TTC549 (cell line): ENCODE measurements around the gene SSTR5.

ENCODE experiments used
- FAIRE-seq: peaks from 2 replicates; lab custom pipeline; 2012; peaks lifted over from hg19 to GRCh38; lab: Jason Lieb, UNC

The SSTR5 gene

DNA sequence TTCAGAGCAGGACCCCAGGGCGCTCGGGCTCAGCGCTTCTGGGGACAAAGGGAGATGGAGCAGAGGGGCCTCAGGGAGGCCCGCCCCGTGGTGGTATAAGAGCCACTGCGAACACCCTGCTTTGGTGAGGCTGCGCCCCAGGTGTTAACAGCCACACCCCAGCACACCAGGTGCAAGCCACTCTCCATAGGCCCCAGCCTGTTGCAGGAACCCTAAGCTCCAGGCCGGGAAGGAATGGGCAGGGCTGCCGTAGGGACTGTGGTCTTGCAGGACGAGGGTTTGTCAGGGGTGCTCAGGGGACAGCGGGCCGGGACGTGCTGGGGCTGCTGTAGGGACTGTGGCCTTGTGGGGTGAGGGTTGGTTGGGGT, 17.0 kb upstream of the SSTR5 start:
- no peak for FAIRE-seq

DNA sequence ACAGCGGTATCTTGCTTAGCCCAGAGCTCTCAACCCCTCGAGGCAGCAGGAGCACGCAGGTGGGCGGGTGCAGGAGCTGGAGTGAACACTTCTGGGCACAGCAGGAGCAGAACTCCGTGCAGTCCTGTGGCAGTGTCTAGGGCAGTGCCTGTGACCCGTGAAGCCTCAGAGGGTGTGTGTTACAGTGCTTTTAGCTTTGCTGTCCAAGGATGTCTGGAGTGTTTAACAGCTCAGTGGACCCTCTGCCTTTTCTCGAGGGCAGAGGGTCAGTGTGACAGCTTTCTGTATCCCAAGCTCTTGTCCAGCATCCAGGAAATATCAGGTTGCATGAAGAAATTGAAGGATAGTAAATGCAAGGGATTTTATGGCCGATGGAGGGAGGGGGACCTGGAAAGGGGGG, 16.4 kb upstream of the SSTR5 start:
- no peak for FAIRE-seq

DNA sequence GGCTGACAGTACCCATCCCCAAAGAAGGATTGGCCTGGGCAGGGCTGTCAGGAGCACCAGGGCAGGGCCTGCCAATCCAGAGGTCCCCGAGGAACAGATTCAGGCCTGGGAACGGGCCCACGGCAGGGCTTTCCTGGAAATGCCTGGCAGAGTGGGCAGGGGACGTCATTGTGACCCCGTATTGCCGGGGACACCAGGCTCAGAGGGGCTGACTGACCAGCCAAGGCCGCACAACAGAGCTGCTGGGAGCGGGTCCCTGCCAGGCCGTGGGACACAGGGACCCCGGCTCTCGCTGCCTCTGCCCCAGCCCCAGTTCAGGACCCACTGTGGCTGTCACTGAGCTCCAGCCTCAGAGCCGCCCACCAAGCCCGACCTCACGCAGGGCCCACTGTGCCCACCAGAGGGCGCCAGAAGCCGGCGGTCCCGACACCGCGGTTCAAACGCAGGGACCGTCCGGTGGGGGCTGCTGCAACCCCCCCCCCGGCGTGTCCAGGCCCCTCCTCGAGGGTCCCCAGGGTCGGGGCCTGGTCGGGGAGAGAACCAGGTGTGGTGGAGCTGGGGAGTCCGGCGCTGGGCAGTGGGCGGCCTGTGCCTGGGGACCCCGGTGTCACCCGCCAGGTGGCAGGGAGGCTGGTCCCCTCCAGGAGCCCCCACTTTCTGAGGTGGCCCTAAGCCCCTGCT, 15.2 kb upstream of the SSTR5 start:
- FAIRE-seq: no peak

DNA sequence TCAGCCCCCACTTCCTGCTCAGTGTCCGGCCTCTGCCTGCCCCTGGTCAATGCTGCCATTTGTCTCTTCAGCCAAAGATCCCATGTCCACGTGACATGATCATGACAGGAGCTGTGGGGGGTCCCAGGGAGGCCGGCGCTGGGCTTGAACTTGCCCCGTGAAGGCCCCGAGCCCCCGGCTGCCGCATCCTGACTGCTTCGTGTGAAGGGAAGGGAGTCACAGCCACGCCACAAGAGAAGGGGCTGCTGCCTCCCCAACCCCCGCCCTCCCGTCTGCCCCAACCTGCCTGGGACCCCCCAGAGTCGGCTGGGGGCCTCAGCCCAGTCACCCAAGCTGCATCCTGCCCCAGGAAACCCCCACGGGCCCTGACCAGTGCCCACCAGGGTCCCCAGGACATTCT, 14.3 kb upstream of the SSTR5 start:
- FAIRE-seq: no peak

DNA sequence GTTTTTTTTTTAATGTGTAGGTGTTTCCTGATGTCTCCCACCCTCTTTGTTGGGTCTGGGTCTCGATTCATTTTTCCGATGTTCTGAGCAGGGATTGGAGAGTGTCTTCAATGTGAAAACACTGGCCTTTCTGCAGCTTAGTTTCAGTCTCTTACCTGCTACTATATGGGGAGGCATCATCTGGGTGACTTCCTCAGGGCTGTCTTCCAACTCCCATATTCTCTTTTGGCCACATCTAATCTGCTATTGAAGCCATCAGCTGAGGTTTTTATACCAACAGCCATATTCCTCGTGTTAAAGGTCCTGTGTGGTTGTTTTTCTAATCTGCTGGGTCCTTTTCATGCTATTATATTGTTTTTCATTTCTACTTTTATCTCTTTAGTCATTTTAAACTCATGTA, 13.2 kb upstream of the SSTR5 start:
- FAIRE-seq: no peak

DNA sequence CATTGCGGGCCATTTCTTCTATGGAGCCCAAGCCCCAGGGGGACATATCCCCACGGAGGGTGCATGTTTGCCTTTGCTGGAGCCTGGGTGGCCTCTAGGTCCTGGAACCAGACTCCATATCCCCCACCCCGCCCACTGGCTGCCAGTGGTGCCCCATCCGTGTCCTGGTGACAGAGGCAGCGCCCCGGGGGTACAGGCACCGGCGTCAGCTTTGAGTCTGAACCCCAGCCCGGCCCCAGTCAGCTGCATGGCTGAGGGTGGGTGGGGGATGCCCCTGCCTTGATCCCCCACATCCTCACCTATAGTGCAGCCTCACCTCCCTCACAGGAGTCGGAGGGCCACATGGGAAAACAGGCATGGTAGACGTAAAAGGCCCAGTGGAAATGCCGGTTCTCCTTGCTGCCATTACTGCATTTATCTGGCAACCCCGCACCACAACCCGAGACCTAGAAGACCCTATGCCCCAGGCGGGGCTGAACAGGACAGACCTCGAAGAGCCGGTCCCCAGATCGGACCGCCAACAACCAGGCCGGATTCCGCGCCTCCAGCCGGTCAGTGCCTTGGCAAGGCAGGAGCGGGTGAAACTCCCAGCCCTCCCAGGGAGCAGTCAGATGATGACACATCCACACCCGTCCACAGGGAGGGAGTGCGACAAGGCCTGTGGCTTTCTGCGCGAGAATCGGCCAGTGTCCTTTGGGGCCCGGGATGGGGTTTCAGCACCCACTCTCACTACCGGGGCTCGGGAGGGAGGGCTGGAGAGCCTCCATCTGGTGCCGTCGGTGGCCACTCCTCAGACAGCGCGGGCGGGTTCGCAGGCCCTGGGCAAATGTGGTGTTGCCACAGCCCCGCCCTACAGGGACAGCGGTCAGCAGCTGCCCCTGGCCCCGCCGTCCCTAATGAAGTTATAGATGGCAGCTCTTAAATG, 11.9 kb upstream of the SSTR5 start:
- FAIRE-seq: no peak

DNA sequence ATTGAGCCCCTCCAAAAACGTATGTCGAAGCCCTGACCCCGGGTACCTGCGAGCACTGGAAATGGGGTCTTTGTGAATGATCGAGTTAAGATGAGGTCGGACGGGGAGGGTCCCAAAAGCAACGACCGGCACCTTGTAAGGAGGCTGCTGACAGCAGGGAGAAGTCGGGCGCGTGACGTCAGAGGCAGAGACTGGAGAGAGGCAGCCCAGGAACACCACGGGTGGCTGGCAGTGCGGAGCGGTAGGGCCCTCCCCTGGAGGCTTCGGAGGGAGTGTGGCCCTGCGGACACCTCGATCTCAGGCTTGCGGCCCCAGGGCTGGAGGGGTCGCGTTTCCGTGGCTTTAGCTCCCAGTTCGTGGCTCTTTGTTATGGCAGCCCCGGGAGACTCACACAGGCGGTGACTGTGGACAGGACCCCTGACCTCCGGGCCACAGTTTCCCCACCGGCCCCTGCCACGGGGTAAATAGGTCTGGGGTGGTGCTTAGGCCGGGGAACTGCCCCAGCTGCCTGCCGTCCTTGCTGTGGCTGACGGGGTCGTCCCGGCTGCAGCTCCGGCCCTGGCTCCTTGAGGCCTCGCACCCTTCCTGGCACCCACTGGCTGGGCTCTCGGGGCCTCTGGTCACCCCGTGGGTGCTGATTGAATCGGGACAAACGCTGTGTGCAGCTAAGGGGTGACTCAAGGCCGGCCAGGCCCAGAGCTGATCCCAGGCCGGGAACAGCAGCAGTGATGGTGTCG, 10.6 kb upstream of the SSTR5 start:
- no peak for FAIRE-seq

DNA sequence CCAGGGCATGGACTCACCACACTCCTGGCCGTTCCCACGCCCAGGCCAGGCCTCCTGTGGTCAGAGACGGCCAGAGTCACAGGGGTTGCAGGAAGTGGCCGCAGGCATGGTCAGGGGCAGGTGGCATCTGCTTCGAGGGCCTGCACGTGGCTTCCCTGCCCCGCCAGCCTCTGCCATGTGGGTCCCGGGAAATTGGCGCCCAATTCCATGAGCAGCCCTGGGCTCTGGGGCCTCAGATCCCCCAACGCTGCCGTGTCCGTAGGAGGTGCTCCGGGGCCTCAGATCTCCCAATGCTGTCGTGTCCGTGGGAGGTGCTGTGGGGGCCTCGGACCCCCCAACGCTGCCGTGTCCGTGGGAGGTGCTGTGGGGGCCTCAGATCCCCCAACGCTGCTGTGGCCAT, 9.7 kb upstream of the SSTR5 start:
- no peak for FAIRE-seq

DNA sequence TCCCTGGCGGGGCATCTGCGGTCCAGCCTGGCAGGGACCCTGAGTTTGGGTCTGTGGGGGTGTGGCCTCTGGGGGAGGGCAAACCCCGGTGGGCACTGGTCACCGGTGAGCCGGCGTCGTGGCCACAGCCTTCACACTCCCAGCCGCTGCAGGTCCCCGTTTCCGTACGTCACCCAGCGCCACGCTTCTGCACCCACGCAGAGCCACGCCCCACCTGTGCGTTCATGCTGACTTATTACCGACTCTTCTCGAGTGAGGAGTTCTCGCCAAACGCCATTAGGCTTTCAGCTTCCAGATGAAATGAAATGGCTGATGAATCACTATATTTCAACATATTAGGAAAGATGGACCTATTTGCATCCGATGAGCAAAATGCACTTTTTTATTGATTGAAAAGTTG, 8.8 kb upstream of the SSTR5 start:
- FAIRE-seq: no peak

DNA sequence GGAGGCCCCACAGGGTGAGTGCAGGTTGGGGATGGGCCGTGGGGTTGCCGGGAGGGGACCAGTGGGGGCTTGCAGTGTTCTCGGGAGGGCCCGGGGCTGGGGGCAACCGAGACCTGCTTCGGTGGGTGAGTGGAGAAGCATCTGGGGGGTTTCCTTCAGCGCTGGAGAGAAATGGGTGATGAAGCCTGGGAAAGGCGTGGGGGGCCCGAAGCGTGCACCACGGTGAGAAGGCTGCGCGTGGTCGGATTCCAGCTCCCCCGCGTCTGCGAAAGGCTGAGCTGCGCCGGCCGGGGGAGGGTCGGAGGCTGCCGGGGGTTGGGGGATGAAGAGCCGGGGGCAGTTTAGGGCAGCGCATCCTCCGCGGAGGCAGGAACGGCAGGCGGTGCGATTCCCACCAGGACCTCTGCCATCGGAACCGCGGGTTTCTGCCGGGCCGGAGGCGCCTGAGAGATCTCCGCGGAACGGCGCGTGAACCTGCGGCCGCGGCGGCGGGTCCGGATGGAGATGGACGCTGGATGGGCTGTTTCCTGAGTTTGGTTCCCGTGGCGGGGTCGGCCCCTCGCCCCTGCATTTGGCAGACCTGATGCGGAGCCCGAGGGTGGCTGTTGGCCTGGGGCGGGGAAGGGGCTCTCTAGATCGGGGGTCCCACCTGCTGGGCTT, 6.9 kb upstream of the SSTR5 start:
- FAIRE-seq: no peak

DNA sequence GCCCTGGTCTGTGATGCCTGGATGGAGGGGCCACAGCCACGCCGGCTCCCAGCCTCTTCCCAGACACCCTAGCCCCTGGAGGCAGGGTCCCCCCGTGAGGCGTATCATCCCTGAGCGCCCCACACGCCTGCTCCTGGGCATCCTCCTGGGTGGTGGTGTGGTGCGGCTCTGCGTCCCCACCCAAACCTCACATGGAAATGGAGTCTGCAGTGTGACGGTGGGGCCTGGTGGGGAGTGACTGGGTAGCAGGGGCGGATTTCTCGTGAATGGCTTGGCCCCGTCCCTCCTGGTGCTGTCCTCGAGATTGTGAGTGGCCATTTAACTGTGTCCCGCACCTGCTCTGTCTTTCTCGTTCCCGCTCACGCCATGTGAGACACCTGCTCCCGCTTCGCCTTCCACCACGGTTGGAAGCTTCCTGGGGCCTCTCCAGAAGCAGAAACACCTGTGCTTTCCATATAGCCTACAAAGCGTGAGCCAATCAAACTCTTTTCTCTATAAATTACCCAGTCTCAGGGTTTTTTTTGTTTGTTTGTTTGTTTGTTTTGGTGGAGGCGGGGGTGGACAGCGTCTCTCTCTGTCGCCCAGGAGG, 5.9 kb upstream of the SSTR5 start:
- no peak for FAIRE-seq

DNA sequence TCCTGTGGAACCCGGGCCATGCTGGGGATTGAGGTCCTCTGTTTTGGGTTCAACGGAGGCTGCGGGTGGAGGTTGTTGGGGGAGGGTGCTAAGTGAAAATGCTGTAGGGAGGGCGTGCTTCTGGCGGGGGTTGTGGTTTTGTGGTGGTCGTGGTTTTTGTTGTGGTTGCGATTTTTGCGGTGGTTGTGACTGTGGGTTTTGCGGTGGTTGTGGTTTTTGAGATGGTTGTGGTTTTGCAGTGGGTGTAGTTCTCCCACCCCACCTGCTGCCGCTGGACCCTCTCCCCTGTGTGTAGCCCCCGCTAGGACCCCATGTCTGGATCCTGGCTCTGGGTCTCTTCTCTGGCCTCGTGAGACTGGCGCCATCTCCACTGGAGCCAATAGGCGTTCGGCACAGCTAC, 4.9 kb upstream of the SSTR5 start:
- no peak for FAIRE-seq

DNA sequence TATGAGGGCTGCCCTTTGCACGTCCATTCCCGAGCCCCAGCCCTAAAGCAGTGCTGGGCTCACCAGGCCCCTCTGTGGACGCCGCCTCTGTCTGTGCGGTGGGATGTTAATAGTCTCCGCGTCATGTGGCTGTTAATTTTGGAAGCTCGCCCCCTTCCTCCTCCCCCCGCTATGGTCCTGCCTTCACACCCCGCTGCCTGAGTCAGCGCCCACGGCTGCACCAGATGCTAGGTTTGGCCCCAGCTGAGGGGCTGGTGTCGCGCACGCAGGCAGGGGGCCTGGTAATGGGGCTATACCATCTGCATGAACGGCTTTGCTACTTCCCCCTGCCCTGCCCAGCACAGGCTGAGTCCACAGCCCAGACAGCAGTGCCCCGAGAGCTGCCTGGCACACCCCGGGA, 4.1 kb upstream of the SSTR5 start:
- no peak for FAIRE-seq

DNA sequence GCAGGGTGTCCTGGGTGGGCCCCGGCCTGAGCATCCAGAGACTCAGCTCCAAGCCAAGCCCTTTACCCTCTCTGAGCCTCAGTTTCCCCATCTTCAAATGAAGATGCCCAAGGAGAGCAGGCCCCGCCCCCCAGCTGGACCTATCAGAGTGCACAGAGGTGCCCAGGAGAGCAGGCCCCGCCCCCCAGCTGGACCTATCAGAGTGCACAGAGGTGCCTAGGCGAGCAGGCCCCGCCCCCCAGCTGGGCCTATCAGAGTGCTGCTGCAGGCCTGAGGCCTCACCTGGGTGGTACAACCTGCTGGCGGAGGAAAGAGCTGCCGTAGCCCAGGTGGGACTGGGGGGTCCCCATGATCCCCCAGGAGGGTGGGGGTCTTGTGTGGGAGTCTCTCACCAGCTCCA, 3.4 kb upstream of the SSTR5 start:
- no peak for FAIRE-seq

DNA sequence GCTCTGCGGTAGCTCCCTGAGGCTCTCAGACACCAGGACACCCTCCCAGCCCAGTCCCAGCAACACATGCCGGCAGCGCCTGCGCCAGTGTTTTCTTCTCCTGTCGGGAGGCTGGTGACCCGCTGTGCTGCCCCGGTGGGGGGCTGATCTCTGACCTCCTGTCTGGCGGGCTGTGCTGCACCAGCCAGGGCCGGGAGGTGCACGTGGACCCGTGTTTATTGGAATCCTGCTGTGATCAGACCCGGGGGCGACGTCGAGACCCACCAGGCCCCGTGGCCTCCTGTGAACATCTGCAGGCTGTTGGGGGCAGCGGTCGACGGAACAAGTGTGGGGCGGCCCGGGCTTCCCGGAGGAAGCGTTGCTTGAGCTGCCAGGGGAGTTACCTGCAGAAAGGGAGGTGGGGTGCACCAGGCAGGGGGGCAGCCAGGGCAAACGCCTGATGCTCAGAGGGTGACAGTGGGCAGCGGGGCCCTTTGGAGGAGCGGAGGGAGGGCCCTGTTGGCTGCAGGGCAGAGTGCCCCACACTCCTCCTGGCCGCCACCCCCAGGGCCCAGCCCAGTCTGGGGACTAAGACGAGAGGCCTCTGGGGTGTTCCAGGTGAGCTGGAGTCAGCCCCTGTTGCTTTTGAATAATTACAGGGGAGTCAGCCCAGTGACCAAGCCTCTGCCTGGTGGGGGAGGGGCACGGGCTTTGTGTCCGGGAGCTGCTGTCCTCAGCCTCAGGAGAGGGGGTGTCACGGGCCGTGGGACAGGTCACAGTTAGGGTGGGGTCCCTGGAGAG, 2.3 kb upstream of the SSTR5 start:
- FAIRE-seq: no peak

DNA sequence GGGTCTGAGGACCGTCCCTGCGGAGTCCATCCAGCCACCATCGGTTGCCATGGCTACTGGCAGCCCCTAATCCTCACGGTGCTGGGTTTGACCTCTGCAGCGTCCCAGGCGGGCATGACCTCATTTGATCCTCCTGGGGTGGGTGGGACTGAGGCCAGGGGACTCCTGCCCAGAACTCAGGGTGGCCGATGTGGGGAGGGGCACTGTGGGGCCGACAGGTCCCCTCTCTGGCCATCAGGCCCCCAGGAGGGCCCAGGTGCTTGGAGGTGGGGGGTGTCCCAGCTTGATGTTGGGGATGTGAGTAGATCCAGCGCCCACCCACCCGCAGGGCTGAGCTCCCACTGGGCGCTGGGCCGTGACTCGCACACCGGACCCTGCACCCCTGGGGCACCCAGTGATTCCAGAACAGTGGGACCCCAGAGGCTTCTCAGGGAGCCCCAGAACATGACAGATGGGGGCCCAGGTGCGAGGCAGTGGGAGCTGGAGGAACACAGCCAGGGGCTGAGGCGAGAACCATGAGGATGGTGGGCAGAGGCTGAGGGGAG, 1.6 kb upstream of the SSTR5 start:
- no peak for FAIRE-seq

DNA sequence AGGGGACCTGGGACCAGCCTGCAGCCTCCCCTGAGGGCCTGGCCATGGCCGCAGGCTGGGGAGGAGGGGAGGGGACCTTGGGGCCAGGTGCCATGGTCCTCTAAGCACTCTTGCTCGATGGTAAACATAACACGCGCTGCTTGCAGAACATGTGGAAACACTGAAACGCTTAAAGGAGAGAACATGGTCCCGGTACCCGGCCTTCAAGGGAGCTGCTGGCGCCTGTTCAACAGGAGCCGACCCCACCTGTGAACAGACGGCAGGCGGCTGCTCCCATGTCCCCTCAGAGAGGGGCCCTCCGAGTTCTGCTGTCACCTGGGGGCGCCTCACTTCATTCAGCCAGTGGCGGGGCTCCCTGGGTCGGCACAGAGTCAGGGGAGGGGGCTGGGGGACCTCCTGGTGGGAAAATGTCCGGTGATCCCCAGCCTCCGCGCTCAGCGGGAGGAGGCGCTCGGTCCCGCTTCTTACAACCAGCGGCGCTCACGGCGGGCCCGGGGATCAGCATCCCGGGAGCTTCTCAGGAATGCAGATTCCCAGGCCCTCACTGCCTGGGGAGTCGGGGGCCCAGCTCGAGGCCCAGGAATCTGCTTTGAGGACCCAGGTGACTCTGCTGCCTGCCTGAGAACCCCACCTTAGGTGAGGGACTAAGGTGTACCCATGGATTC, 854 bp upstream of the SSTR5 start:
- no peak for FAIRE-seq

DNA sequence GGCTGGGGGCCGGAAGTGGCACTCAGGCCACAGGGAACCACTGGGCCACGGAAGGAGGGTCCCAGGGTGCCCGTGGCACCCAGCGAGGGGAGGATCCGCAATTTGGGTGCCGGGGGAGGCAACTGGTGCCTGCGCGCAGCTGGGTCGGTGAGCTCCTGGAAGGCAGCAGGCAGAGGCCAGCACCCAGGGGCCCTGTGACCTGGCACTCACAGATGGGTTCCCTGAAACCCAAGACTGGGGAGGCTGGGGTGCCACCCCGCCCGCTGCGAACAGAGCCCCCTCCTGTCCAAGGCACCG, 663 bp downstream of the SSTR5 start:
- no peak for FAIRE-seq

DNA sequence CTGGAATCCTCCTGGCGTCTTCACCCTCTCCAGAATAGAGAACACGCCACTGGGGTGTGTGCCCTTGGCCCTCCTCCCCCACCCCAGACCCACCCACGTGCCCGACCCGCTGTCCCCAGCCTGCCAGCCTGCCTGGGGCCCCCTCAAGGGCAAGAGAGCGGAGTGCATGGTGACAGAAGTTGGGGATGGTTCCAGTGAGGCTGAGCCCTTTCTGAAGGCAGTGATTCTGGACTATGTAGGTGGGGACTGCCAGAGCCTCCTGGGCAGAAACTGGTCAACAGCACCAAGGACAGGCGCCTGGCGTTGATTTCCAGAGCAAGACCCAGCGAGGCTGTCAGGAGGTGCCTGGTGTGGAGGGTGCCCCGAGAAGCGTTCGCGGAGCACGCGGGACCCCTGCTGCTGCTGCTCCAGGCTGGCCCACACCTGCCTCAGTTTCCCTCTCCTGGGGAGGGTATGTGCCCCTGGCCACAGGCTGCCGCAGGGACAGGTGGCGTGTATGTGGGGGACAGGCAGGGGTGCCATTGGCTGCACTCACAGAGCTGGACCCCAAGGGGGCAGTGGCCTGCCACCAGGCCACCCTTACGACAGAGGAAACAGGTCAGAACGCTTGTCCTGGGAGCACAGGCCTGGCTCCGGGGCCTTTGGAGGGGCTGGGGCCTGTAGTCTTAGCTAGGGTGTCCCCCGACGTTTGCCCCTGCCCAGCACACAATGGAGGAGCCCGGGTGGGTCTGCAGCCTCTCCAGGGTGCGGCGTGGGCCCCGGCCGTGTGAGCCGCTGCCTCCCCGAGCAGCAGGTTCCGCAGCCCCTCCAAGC, 1.2 kb downstream of the SSTR5 start:
- no peak for FAIRE-seq

DNA sequence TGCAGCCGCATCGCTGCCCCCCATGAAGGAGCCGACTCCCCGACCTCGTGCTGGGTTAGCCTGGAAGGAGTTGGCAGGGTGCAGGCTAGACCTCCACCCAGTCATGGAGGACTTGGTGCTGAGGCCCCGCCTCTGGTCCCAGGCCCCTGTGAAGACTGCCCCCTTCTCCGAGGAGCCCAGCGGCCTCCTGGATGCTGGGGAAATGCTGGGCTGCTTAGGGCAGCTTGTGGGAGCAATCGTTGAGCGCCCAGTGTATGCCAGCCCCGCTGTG, 1.8 kb downstream of the SSTR5 start:
- no peak for FAIRE-seq
